Measurements from ENCODE around the gene TUBA1C. TPM values are rescaled to one million over a fixed set of nuclear protein-coding genes. Genes with fewer than 3 reads are reported as not detected.

Gene TUBA1C
- total RNA-seq, 1 donor from 2014 or later, result 129 TPM

DNA sequence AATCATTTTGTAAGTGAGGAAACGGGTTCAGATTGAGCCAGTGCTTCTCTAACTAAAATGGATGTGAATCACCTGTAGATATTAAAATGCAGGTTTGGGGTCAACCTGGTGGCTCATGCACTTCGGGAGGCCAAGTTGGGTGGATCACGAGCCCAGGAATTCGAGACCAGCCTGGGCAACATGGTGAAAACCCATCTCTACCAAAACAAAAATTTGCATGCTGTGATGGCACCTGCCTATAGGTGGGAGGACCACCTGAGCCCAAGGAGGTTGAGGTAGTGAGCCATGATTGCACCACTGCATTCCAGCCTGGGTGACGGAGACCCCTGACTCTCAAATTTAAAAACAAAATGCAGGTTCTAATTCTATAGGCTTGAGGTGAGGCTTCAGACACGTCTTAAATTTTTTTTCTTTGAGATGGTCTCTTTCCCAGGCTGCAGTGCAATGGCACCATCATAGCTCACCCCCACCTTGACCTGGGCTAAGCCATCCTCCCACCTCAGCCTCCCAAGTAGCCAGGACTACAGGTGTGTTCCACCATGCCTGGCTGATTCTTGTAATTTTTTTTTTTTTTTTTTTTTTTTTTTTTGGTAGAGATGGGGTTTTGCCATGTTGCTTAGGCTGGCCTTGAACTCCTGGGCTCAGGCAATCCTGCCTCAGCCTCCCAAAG lies 9.0 kb downstream of the TUBA1C start:
- DNase-seq (ENCODE audit: low spot score), result no peak
- Mint-ChIP-seq H3K9me3 (ENCODE audit: unreplicated experiment) (no peaks in the 10 kb centered on the region), H3K4me1 (ENCODE audit: unreplicated experiment) (no peaks in the 10 kb centered on the region), H3K4me3 (ENCODE audit: unreplicated experiment) (no peak overlapping the region), H3K27ac (ENCODE audit: unreplicated experiment) (no peak overlapping the region), H3K27me3 (ENCODE audit: unreplicated experiment) (peaks cover 1% of the 10 kb centered on the region), H3K36me3 (ENCODE audit: low read depth, unreplicated experiment) (peaks cover 28% of the 10 kb centered on the region)
- TF ChIP-seq, protein P1, sequence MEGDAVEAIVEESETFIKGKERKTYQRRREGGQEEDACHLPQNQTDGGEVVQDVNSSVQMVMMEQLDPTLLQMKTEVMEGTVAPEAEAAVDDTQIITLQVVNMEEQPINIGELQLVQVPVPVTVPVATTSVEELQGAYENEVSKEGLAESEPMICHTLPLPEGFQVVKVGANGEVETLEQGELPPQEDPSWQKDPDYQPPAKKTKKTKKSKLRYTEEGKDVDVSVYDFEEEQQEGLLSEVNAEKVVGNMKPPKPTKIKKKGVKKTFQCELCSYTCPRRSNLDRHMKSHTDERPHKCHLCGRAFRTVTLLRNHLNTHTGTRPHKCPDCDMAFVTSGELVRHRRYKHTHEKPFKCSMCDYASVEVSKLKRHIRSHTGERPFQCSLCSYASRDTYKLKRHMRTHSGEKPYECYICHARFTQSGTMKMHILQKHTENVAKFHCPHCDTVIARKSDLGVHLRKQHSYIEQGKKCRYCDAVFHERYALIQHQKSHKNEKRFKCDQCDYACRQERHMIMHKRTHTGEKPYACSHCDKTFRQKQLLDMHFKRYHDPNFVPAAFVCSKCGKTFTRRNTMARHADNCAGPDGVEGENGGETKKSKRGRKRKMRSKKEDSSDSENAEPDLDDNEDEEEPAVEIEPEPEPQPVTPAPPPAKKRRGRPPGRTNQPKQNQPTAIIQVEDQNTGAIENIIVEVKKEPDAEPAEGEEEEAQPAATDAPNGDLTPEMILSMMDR (IDR thresholded peaks at IDR 0.05; ENCODE audit: unreplicated experiment), result no peak

DNA sequence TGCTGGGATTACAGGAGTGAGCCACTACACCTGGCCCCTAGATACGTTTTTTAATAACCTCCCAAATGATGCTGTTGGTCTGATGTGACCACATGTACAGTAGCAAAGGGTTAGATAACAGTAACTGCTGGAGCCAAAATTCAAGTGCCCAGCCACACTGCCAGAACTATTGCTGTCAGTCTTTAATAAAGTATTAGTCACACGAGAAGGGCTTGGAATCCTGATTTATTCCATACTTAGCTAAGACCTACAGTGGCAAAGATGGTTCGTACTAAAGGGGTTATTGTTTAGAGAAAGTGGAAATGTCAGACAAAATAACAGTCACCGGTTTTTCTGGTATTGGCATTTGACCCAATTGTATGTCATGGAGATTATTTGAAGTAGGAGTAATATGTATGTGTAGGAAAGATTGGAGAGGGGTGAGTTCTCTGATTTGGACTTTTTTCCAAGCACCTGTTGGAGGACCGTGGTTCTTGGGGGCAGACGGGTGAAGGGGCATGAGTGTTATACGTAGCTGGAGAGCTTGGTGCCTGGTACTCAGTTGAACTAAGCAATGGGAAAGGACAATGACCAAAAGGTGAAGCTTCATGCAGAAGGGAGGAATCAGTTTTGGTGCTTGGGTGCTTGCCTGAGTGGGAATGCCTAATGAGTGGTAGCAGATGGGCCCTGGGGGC lies 9.7 kb downstream of the TUBA1C start:
- no peaks in the 10 kb centered on the region for H3K4me1 Mint-ChIP-seq (ENCODE audit: unreplicated experiment)
- H3K27ac Mint-ChIP-seq (ENCODE audit: unreplicated experiment), result peak overlapping the region; percentile 30

DNA sequence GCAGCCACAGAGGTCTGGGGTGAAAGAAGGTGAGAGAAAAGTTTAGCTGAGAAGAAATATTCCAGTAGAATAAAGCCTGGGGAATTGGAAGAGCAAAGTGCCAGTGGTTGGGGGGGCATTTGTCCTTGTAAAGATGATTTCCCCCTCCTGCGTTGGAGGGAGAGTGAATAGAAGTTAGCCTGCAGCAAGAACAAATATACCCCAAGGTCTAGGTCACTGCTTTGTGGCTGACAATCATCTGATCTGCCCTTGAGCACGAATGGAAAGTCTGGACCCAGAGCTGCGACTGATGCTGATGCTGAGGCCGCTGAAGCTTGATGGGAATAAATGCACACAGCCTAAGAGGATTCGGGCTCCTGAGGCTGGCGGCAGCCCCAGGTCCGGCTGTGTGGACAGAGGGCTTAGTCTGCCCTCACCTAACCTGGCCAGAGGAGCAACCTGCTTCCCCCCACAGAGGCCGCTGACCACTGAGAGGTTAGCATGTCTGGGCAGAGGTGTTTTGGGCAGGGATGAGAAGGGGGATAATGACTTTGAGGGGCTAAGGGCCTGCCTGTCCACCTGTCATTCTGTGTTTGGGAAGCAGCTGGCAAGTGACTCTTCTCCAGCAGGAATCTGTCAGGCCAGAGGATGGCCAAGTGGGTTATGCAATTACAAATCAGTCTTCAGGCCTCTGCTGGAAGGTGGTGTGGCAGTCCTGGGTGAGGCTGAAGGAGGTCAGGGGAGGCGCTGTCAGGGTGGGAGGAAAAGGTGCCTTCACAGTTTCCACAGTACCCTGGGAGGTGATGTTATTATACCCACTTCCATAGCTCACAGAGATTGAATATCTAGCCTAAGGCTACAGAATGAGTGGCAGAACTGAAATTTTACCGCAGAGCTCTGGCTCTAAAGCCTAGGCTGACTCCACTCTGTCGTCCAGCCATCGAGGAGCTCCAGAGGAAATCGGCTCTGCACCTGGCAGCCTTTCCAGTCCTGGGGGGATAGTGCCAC lies 11.7 kb downstream of the TUBA1C start:
- Mint-ChIP-seq H3K4me1 (ENCODE audit: unreplicated experiment) (peaks cover 12% of the 10 kb centered on the region), H3K36me3 (ENCODE audit: low read depth, unreplicated experiment) (peaks cover 14% of the 10 kb centered on the region), H3K9me3 (ENCODE audit: unreplicated experiment) (no peaks in the 10 kb centered on the region), H3K4me3 (ENCODE audit: unreplicated experiment) (peak overlapping the region; percentile 1), H3K27me3 (ENCODE audit: unreplicated experiment) (peaks cover 1% of the 10 kb centered on the region), H3K27ac (ENCODE audit: unreplicated experiment) (no peak overlapping the region)
- TF ChIP-seq, protein P1 (IDR thresholded peaks at IDR 0.05; ENCODE audit: unreplicated experiment), result no peak
- DNase-seq (ENCODE audit: low spot score), result no peak

More for the DNA sequence above, 9.7 kb downstream of the TUBA1C start:
- TF ChIP-seq, protein P1 (IDR thresholded peaks at IDR 0.05; ENCODE audit: unreplicated experiment), result no peak
- Mint-ChIP-seq H3K9me3 (ENCODE audit: unreplicated experiment) (no peaks in the 10 kb centered on the region), H3K4me3 (ENCODE audit: unreplicated experiment) (peak overlapping the region; percentile 15), H3K27me3 (ENCODE audit: unreplicated experiment) (peaks cover 1% of the 10 kb centered on the region), H3K36me3 (ENCODE audit: low read depth, unreplicated experiment) (peaks cover 26% of the 10 kb centered on the region)
- DNase-seq (ENCODE audit: low spot score), result no peak

DNA sequence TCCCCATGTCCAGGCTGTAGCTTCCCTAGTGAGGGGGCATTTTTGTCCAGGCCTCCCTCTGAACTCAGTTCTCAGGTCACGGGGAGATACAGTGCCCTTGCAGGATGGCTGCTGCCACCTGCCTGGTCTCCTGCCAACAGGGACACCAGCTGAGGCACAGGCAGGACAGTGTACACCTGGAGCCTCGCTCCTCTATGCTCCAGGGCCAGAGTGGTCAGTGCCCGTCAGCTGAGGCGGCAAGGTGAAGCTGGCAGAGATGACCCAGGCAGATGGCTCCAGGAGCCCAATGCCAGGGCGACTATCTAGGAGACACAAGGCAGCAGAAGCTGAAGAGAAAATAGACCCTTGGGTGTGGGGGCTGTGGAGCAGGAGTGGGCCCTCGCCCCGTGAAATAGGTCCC lies 12.6 kb downstream of the TUBA1C start:
- H3K9me3 Mint-ChIP-seq (ENCODE audit: unreplicated experiment), result no peaks in the 10 kb centered on the region
- DNase-seq (ENCODE audit: low spot score), result no peak
- peaks cover 14% of the 10 kb centered on the region for H3K36me3 Mint-ChIP-seq (ENCODE audit: low read depth, unreplicated experiment)
- H3K4me3 Mint-ChIP-seq (ENCODE audit: unreplicated experiment), result no peak overlapping the region
- H3K27ac Mint-ChIP-seq (ENCODE audit: unreplicated experiment), result no peak overlapping the region
- TF ChIP-seq, protein P1 (IDR thresholded peaks at IDR 0.05; ENCODE audit: unreplicated experiment), result no peak
- peaks cover 1% of the 10 kb centered on the region for H3K27me3 Mint-ChIP-seq (ENCODE audit: unreplicated experiment)
- peaks cover 17% of the 10 kb centered on the region for H3K4me1 Mint-ChIP-seq (ENCODE audit: unreplicated experiment)

All from endothelial cell (in vitro differentiated cells).